AG04450 (cell line): ENCODE results near the gene GPN1. TPM values are rescaled to one million over a fixed set of nuclear protein-coding genes. Genes with fewer than 3 reads are reported as not detected.
"Not testable (repeated sequence)": the region's sequence is repeated elsewhere in the genome, so short reads cannot be mapped to it uniquely, and the experiment has no call there.

Source experiments
- CTCF ChIA-PET: fragments of 300-600, 350-600 bp; formaldehyde crosslinking; extraction: SDS; loops from one replicate; lab custom pipeline; 2022; ENCODE audit warnings: antibody characterized with exemption, inconsistent platforms; lab: Charles Lee
- POLR2A ChIA-PET: fragments of 350-600 bp; formaldehyde crosslinking; extraction: SDS; loops from one replicate; lab custom pipeline; 2021; ENCODE audit warnings: antibody characterized with exemption, inconsistent platforms; lab: Yijun Ruan, JAX
- DNase-seq: peaks from one replicate; pipeline ENCODE4 v3.0.0-alpha.2; 2011; ENCODE audit warnings: low read depth, low spot score
- H3K27ac ChIP-seq: one replicate; pipeline ENCODE4 v1.5.1; 2012; ENCODE audit warnings: low read depth, low read length, control low read depth
- H3K27me3 ChIP-seq: one replicate; pipeline ENCODE4 v1.6.0; 2012; ENCODE audit warnings: low read length; ENCODE audit not compliant: control insufficient read depth, insufficient read depth
- H3K4me3 ChIP-seq: 2 replicates; pipeline ENCODE4 v1.5.1; 2011; ENCODE audit warnings: mild to moderate bottlenecking, low read depth, low read length, control low read depth
- H3K9me3 ChIP-seq: 2 replicates; pipeline ENCODE4 v1.5.1; 2012; ENCODE audit warnings: low read length; ENCODE audit not compliant: control insufficient read depth, insufficient read depth
- CTCF ChIP-seq: IDR thresholded peaks from 2 replicates; pipeline ENCODE4 v1.5.1; 2011; ENCODE audit warnings: low read depth, low read length, control low read depth, inconsistent platforms
- polyA plus RNA-seq: library from polyadenylated mRNA; depleted of rRNA; stranded (reverse); fragments of >200 nt; gene quantifications from 2 replicates; pipeline ENCODE4 v1.2.3, GENCODE V29; 2011

Gene GPN1
- polyA plus RNA-seq, 1 experiment: 73.6 TPM

GRCh38 chr2:27667446-27667845, 38.6 kb downstream of the GPN1 start:
- DNase-seq: no peak
- H3K27ac ChIP-seq: no peak overlapping the region
- no peak for TF ChIP-seq CTCF
- 0 out of 2 replicates have a peak, but pooled peaks cover 3% of the 10 kb centered on the region for H3K9me3 ChIP-seq
- POLR2A ChIA-PET: no interaction called here
- CTCF ChIA-PET: interaction anchor here (5.9 kb wide), 1 partner anchor 15 kb away, joined by 51 read pairs; no protein-coding TSS in a partner anchor
- no peaks in the 10 kb centered on the region for H3K27me3 ChIP-seq
- no peak overlapping the region for H3K4me3 ChIP-seq

DNA sequence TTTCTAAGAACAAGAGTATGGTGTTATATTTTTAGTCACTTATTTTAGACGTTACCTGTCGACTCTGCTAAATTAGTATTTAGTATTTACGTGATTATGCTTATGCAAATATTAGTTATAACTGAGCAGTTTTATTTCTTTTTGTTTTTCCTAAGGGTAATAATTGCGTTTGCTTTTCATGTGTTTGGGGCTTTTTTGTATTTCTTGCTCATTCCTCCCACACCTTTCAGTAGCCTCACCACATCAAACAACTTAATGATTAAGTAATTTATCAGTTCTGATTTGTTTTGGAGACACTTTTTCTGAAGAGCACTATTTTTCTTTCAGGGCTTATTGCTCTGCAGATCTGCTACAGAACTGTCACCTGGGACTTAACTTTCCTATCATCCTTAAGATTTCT, 42.4 kb downstream of the GPN1 start:
- Histone ChIP-seq H3K27me3 (no peaks in the 10 kb centered on the region), H3K9me3 (no peaks in the 10 kb centered on the region), H3K27ac (no peak overlapping the region), H3K4me3 (no peak overlapping the region)
- POLR2A ChIA-PET: no interaction called here
- no peak for DNase-seq
- CTCF ChIA-PET: interaction anchor here (5.6 kb wide), 1 partner anchor 12 kb away, joined by 42 read pairs; no protein-coding TSS in a partner anchor
- no peak for TF ChIP-seq CTCF

GRCh38 chr2:27672723-27673486, 44.1 kb downstream of the GPN1 start:
- H3K27ac ChIP-seq: no peak overlapping the region
- no peaks in the 10 kb centered on the region for H3K9me3 ChIP-seq
- no peak overlapping the region for H3K4me3 ChIP-seq
- no peak for DNase-seq
- ChIA-PET POLR2A (no interaction called here), CTCF (interaction anchor here (5.6 kb wide), 1 partner anchor 10 kb away, joined by 42 read pairs; no protein-coding TSS in a partner anchor)
- H3K27me3 ChIP-seq: no peaks in the 10 kb centered on the region
- TF ChIP-seq CTCF: no peak

GRCh38 chr2:27680571-27680970, 51.7 kb downstream of the GPN1 start:
- TF ChIP-seq CTCF: no peak
- Histone ChIP-seq H3K4me3 (no peak overlapping the region), H3K27me3 (no peaks in the 10 kb centered on the region), H3K9me3 (no peaks in the 10 kb centered on the region), H3K27ac (no peak overlapping the region)
- no peak for DNase-seq
- POLR2A ChIA-PET: no interaction called here
- CTCF ChIA-PET: no interaction called here

- DNase-seq: no peak
- Histone ChIP-seq H3K4me3 (no peak overlapping the region), H3K9me3 (no peaks in the 10 kb centered on the region), H3K27me3 (no peaks in the 10 kb centered on the region), H3K27ac (peak overlapping the region; percentile 80)
- ChIA-PET CTCF (interaction anchor here (0.5 to 4.0 kb wide), 13 partner anchors 8 to 935 kb away, joined by 3 to 51 read pairs (median 16); partner anchors contain the start of genes PPM1G, SLC4A1AP and SUPT7L), POLR2A (interaction anchor here (0.7 kb wide), 2 partner anchors 35 to 985 kb away, joined by 4 to 7 read pairs; no protein-coding TSS in a partner anchor)
- TF ChIP-seq CTCF: no peak
Observed at GRCh38 chr2:27681841-27682240, 53.0 kb downstream of the GPN1 start.

GRCh38 chr2:27682334-27682771, 53.5 kb downstream of the GPN1 start:
- ChIA-PET POLR2A (interaction anchor here (0.6 to 0.7 kb wide), 3 partner anchors 35 to 984 kb away, joined by 4 to 7 read pairs (median 6); no protein-coding TSS in a partner anchor), CTCF (interaction anchor here (0.7 to 4.0 kb wide), 42 partner anchors 8 to 1102 kb away, joined by 3 to 51 read pairs (median 5); partner anchors contain the start of genes IFT172, NRBP1, PPM1G and SLC4A1AP)
- peak overlapping the region; percentile 80 for H3K27ac ChIP-seq
- H3K9me3 ChIP-seq, H3K27me3 ChIP-seq, H3K4me3 ChIP-seq: not testable (repeated sequence)
- peak; percentile 64 for DNase-seq
